GM12874 (cell line): ENCODE measurements around the gene NLK.

ENCODE experiments used
- TF ChIP-seq, protein P1 (sequence below): IDR thresholded peaks from 2 replicates; pipeline ENCODE4 v1.5.1; 2011; ENCODE audit warnings: low read depth, mild to moderate bottlenecking, control low read depth, low read length, moderate library complexity; ENCODE audit not compliant: insufficient read depth

NLK gene

DNA sequence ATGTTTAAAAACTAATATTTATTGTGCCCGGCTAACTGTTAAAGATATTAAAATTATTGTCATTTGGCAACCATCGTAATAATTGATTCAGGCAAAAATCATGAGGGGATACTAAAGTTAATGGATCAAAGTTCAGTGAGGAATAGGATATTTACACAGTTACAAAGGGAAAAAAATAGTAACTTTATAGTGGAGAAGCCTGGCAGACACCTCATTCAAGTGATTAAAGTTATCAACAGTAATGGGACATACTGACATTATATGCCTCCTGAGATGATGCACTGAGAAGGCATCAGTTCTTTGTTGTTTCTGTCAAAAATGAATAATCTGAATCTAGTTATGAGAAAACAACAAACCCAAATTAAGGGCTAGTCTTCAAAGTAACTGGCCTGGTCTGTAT is 77.1 kb downstream of the NLK start:
- TF ChIP-seq, protein P1, sequence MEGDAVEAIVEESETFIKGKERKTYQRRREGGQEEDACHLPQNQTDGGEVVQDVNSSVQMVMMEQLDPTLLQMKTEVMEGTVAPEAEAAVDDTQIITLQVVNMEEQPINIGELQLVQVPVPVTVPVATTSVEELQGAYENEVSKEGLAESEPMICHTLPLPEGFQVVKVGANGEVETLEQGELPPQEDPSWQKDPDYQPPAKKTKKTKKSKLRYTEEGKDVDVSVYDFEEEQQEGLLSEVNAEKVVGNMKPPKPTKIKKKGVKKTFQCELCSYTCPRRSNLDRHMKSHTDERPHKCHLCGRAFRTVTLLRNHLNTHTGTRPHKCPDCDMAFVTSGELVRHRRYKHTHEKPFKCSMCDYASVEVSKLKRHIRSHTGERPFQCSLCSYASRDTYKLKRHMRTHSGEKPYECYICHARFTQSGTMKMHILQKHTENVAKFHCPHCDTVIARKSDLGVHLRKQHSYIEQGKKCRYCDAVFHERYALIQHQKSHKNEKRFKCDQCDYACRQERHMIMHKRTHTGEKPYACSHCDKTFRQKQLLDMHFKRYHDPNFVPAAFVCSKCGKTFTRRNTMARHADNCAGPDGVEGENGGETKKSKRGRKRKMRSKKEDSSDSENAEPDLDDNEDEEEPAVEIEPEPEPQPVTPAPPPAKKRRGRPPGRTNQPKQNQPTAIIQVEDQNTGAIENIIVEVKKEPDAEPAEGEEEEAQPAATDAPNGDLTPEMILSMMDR: no peak

DNA sequence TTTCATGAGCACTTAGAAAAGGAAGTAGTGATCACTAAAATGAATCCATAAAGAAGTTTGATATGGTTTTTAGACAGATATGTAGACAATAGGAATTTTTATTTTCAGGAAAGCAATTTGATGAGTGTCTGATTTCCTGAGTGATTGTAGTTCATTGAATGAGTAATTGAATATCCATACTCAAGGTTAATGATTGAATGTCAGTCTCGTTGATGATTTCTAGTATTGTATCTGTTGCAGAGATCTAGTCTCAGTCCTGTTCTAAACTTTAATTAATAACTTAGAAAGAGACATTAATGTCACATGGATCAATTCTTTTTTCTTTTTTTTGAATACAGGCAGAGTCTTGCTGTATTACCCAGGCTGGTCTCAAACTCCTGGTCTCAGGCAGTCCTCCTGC is 78.3 kb downstream of the NLK start:
- TF ChIP-seq, protein P1: no peak

DNA sequence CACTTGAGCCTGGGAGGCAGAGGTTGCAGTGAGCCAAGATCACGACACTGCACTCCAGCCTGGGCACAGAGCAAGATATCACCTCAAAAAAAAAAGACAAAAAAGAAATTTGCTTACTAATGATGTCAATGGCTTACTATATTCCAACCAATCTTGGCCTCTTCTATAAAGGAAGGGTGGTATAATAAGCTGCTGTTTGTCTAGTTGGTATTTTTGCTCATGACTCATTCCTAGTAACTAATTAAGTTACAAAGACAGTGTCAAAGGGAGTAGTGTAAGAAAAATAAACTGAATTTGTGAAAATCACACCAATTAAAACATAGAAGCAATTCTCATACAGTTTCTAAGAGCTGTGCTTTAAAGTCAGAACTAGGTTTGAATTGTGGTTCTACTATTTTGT is 82.5 kb downstream of the NLK start:
- TF ChIP-seq, protein P1: no peak

DNA sequence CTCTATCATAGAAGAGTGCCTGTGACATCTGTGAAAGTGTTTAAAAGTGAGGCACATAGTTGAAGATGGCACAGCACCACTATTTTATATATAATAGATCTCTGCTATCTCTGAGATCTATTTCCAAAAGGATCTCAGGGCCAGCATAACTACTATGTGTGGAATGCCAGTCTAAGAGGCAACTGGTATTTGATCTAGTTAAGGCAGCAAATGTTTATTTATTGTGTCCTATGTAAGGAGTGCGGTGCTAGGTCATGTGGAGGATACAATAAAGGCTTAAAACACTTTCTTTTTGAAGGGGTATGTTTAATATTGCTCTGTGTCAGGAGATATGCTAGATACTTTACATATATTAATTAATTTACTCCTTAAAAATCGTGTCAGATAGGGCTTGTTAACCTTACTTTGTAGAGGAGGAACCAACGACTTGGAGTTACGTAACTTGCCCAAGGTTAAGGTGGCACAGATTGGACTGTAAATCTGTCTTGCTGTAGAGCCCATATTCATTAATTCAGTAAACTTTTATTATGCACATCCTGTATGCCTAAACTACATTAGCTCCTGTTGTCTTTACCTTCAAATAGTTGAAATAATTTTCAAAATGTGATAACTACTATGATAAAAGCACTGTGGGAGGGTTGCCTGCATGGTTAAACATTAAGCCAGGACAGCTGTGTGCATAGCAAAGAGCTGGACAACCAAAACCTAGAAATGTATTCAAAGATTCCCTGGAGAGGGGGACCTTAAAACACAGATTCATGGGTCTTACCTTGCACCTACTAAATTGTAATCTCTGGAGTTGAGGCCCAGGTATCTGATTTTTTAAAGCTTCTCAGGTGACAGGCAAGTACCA is 83.3 kb downstream of the NLK start:
- TF ChIP-seq, protein P1: no peak

DNA sequence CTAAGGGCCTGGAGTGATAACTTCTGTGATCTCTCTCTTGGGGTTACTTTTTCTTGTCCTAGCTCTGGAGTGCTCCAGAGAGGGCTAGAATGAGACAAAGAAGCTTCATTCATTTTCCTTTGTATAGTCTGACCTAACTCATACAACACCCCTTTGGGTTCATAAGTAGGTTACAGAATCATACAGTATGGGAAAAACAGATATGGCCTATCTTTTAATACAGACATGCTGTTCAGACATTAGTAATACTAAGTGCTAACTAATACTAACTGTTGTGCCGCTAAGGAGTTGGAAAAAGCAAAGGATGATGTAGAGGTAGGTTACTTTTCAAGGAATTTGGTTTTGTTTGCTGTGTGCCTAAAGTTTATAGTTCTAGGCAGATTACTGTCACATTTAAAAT is 84.7 kb downstream of the NLK start:
- TF ChIP-seq, protein P1: no peak

DNA sequence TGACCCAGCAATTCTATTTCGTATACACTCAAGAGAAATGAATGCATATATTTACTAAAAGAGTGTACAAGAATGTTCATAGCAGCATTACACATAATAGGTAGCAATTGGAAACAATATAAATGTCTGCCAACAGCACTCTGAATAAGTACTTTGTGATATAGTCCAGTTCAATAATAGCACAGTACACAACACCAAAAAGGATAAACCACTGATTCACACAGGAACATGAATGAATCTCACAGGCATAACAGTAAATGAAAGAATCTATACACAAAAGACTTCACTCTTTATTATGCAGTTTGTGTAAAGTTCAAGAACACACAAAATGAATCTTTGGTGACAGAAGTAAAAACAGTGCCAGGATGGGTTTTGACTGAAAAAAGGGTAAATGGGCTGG is 86.3 kb downstream of the NLK start:
- TF ChIP-seq, protein P1: no peak

DNA sequence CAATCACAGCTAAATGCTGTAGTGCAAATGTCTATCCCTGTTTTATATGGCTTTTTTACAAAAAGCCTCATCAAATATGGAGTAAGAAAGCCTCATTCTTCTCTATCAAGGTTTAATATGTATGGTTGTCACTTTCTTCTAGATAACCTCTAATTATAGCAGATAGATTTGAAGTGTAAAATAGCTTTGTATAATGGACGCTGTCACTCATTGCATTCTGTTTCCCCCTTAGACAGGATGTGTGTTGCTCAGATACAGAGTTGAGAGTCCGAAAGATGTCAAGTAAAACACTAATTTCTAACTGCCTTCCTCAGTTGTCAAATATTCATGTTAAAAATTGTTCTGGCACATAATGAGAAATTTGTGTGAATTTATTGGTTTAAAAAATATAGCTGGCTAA is 88.0 kb downstream of the NLK start:
- TF ChIP-seq, protein P1: no peak

DNA sequence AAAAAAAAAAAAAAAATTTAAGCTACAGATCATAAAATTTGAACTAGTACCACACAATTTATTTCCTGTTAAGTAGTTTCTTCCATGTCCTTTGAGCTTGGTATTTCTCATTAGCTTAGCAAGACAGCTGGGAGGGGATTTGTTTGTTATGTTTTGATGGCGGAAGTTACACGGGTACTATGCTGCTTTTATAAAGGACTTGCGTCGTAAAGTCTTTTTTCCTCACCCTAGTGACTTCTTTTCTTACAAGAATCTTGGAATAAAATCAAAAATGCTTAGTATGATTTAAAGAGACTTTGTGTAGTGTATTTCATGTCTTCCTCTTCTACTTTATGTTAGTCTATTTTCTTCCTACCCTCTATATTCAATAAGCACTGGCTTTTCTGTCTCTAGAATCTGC is 89.1 kb downstream of the NLK start:
- TF ChIP-seq, protein P1: no peak
